GM23338 (cell line): ENCODE measurements around the gene EPSTI1. TPM values are rescaled to one million over a fixed set of nuclear protein-coding genes. Genes with fewer than 3 reads are reported as not detected.

Source experiments
- ATAC-seq: fragments of 200-7000 bp; cut with Tn5 transposase; 3 replicates; pipeline ENCODE4 v1.9.1; 2020
- DNase-seq: peaks from one replicate; pipeline ENCODE4 v3.0.0-alpha.2; 2015; ENCODE audit warnings: low spot score
- H2AFZ ChIP-seq: fragments of 200-600 bp; sonication (generic); 2 replicates; pipeline ENCODE4 v1.8.0; 2016; ENCODE audit warnings: antibody characterized with exemption, mild to moderate bottlenecking, moderate library complexity
- H3F3A ChIP-seq: fragments of 200-600 bp; sonication (generic); replicated peaks from 2 replicates; pipeline ENCODE4 v1.8.0; 2017; ENCODE audit warnings: antibody characterized with exemption, mixed run types, low read depth
- H3K27ac ChIP-seq: fragments of 200-600 bp; sonication (generic); 2 replicates; pipeline ENCODE4 v1.6.1; 2016; ENCODE audit warnings: low read depth
- H3K27me3 ChIP-seq: fragments of 200-600 bp; sonication (generic); 2 replicates; pipeline ENCODE4 v1.8.0; 2016; ENCODE audit warnings: mild to moderate bottlenecking, mixed run types, moderate library complexity; ENCODE audit not compliant: insufficient read depth
- H3K36me3 ChIP-seq: fragments of 200-600 bp; sonication (generic); 2 replicates; pipeline ENCODE4 v1.8.0; 2016; ENCODE audit warnings: mild to moderate bottlenecking; ENCODE audit not compliant: insufficient read depth
- H3K4me1 ChIP-seq: fragments of 200-600 bp; sonication (generic); 2 replicates; pipeline ENCODE4 v1.8.0; 2016; ENCODE audit warnings: mild to moderate bottlenecking, moderate library complexity; ENCODE audit not compliant: insufficient read depth
- H3K4me2 ChIP-seq: fragments of 200-600 bp; sonication (generic); 2 replicates; pipeline ENCODE4 v1.7.1; 2017; ENCODE audit warnings: mixed run types
- H3K4me3 ChIP-seq: fragments of 200-600 bp; sonication (generic); 2 replicates; pipeline ENCODE4 v1.6.1; 2016; ENCODE audit warnings: mixed run types
- H3K79me2 ChIP-seq: fragments of 200-600 bp; sonication (generic); replicated peaks from 2 replicates; pipeline ENCODE4 v1.8.0; 2017; ENCODE audit warnings: mild to moderate bottlenecking; ENCODE audit not compliant: insufficient read depth
- H3K9me2 ChIP-seq: fragments of 200-600 bp; sonication (generic); 2 replicates; pipeline ENCODE4 v1.8.0; 2017; ENCODE audit not compliant: insufficient read depth
- H4K20me1 ChIP-seq: fragments of 200-600 bp; sonication (generic); replicated peaks from 2 replicates; pipeline ENCODE4 v1.8.0; 2017; ENCODE audit warnings: mild to moderate bottlenecking; ENCODE audit not compliant: insufficient read depth
- H3K27ac Mint-ChIP-seq: 2 replicates; pipeline ENCODE4 v1.8.0; 2020; ENCODE audit warnings: inconsistent platforms, mild to moderate bottlenecking, moderate library complexity, mixed read lengths
- H3K27me3 Mint-ChIP-seq: 3 replicates; pipeline ENCODE4 v1.8.0; 2022; ENCODE audit warnings: low read depth, mild to moderate bottlenecking, moderate library complexity, mixed read lengths, inconsistent platforms; ENCODE audit not compliant: insufficient read depth, poor library complexity
- H3K36me3 Mint-ChIP-seq: 3 replicates; pipeline ENCODE4 v1.8.0; 2021; ENCODE audit warnings: low read depth, mild to moderate bottlenecking, inconsistent platforms, moderate library complexity, mixed read lengths
- H3K4me1 Mint-ChIP-seq: 3 replicates; pipeline ENCODE4 v1.8.0; 2020; ENCODE audit warnings: mild to moderate bottlenecking, inconsistent platforms, mixed read lengths
- H3K4me3 Mint-ChIP-seq: 3 replicates; pipeline ENCODE4 v1.8.0; 2021; ENCODE audit warnings: moderate library complexity, mild to moderate bottlenecking, inconsistent platforms, mixed read lengths
- H3K9me3 Mint-ChIP-seq: 3 replicates; pipeline ENCODE4 v1.8.0; 2020; ENCODE audit warnings: moderate library complexity, mild to moderate bottlenecking, inconsistent platforms, mixed read lengths
- CREB1 ChIP-seq: fragments of 250-450 bp; sonication (Bioruptor Pico); IDR thresholded peaks from 2 replicates; pipeline ENCODE4 v1.5.0; 2020; ENCODE audit warnings: low read depth, mild to moderate bottlenecking, moderate library complexity
- EZH2 ChIP-seq: fragments of 200-600 bp; sonication (generic); IDR thresholded peaks from one replicate; pipeline ENCODE4 v1.8.0; 2017; ENCODE audit warnings: antibody characterized with exemption, mild to moderate bottlenecking, low read depth; ENCODE audit not compliant: unreplicated experiment
- EZH2phosphoT487 ChIP-seq: fragments of 200-600 bp; sonication (generic); IDR thresholded peaks from one replicate; pipeline ENCODE4 v1.8.1; 2018; ENCODE audit warnings: antibody characterized with exemption; ENCODE audit not compliant: unreplicated experiment
- JUNB ChIP-seq: IDR thresholded peaks from one replicate; pipeline ENCODE4 v1.6.1; 2016; ENCODE audit warnings: antibody characterized with exemption; ENCODE audit not compliant: unreplicated experiment
- NANOG ChIP-seq: IDR thresholded peaks from 2 replicates; pipeline ENCODE4 v1.6.1; 2016; ENCODE audit warnings: antibody characterized with exemption, borderline replicate concordance
- POLR2AphosphoS5 ChIP-seq: IDR thresholded peaks from 2 replicates; pipeline ENCODE4 v1.6.1; 2016; ENCODE audit warnings: antibody characterized with exemption, low read depth
- STAT1 ChIP-seq: IDR thresholded peaks from one replicate; pipeline ENCODE4 v1.6.1; 2016; ENCODE audit warnings: antibody characterized with exemption; ENCODE audit not compliant: unreplicated experiment
- ZNF114 ChIP-seq: fragments of 250-450 bp; sonication (Bioruptor Pico); IDR thresholded peaks from 2 replicates; pipeline ENCODE4 v1.5.0; 2020; ENCODE audit warnings: mild to moderate bottlenecking, moderate library complexity
- ZNF331 ChIP-seq: fragments of 250-450 bp; sonication (Bioruptor Pico); IDR thresholded peaks from 2 replicates; pipeline ENCODE4 v1.5.0; 2020; ENCODE audit warnings: low read depth, mild to moderate bottlenecking, moderate library complexity
- polyA plus RNA-seq: library from polyadenylated mRNA; unstranded; fragments of >200 nt; fragmentation: Nextera tagmentation; extraction: Ambion mirVana; gene quantifications from 2 replicates; pipeline ENCODE4 v1.2.1, GENCODE V29; 2016
- total RNA-seq: library from RNA; depleted of rRNA; stranded (reverse); fragments of >200 nt; shearing (Covaris generic); gene quantifications from 2 replicates; pipeline ENCODE4 v1.2.3, GENCODE V29; 2014
- TF ChIP-seq, protein P1 (sequence below): IDR thresholded peaks from 2 replicates; pipeline ENCODE4 v1.6.1; 2016; ENCODE audit warnings: antibody characterized with exemption
- TF ChIP-seq, protein P2 (sequence below): IDR thresholded peaks from one replicate; pipeline ENCODE4 v1.6.1; 2018; ENCODE audit warnings: antibody characterized with exemption; ENCODE audit not compliant: unreplicated experiment
- TF ChIP-seq, protein P3 (sequence below): fragments of 250-450 bp; sonication (Bioruptor Pico); IDR thresholded peaks from 2 replicates; pipeline ENCODE4 v1.5.0; 2020; ENCODE audit warnings: mild to moderate bottlenecking, moderate library complexity
- TF ChIP-seq, protein P4 (sequence below), 2 experiments: fragments of 200-600 bp in 1 of 2; sonication (generic) in 1 of 2; conservative IDR thresholded peaks; 2 replicates each; pipeline versions ENCODE4 v1.5.1 to v1.6.1; 2016 to 2017; ENCODE audit warnings: antibody characterized with exemption in 2 of 2, low read depth in 2 of 2, mild to moderate bottlenecking in 2 of 2, moderate library complexity in 1 of 2

The EPSTI1 gene
- total and polyA plus RNA-seq, 2 experiments from 2014 or later, result 0.10 to 0.68 TPM

DNA sequence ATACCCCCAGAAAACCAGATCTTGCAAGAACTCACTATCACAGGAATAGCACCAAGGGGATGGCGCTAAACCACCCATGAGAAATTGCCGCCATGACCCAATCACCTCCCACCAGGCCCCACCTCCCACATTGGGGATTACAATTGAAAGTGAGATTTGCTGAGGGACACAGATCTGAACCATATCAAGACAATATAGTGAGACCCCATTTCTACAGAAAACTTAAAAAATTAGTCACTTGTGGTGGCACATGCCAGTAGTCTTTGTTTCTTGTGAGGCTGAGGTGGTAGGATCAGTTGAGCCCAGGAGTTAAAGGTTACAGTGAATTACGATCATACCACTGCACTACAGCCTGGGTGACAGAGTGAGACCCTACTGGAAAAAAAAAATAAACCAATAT is 41.0 kb upstream of the EPSTI1 start:
- H3K4me3 Mint-ChIP-seq, result no peak overlapping the region
- H3K27ac Mint-ChIP-seq, result no peak overlapping the region
- peaks cover 7% of the 10 kb centered on the region; the same call in 2 of the 3 replicates for H3K4me1 Mint-ChIP-seq
- Histone ChIP-seq H3K27ac (no peak overlapping the region), H3K79me2 (peaks cover 40% of the 10 kb centered on the region), H4K20me1 (0 out of 2 replicates have a peak, but pooled peaks cover 2% of the 10 kb centered on the region), H3K4me2 (no peak overlapping the region), H3K9me2 (no peaks in the 10 kb centered on the region), H3F3A (no peaks in the 10 kb centered on the region), H2AFZ (no peak overlapping the region), H3K4me3 (no peak overlapping the region), H3K4me1 (no peaks in the 10 kb centered on the region), H3K36me3 (no peaks in the 10 kb centered on the region), H3K27me3 (no peaks in the 10 kb centered on the region)
- H3K9me3 Mint-ChIP-seq, result no peaks in the 10 kb centered on the region
- ATAC-seq (no peak), DNase-seq (no peak)
- H3K36me3 Mint-ChIP-seq, result peaks cover 18% of the 10 kb centered on the region; the same call in 2 of the 3 replicates
- TF ChIP-seq NANOG (no peak), EZH2 (no peak), CREB1 (no peak), POLR2AphosphoS5 (no peak), ZNF114 (CRISPR knock-in tag) (no peak), EZH2phosphoT487 (no peak), STAT1 (no peak), JUNB (no peak), ZNF331 (CRISPR knock-in tag) (no peak)
- TF ChIP-seq, protein P1, sequence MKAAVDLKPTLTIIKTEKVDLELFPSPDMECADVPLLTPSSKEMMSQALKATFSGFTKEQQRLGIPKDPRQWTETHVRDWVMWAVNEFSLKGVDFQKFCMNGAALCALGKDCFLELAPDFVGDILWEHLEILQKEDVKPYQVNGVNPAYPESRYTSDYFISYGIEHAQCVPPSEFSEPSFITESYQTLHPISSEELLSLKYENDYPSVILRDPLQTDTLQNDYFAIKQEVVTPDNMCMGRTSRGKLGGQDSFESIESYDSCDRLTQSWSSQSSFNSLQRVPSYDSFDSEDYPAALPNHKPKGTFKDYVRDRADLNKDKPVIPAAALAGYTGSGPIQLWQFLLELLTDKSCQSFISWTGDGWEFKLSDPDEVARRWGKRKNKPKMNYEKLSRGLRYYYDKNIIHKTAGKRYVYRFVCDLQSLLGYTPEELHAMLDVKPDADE, result no peak
- TF ChIP-seq, protein P2, sequence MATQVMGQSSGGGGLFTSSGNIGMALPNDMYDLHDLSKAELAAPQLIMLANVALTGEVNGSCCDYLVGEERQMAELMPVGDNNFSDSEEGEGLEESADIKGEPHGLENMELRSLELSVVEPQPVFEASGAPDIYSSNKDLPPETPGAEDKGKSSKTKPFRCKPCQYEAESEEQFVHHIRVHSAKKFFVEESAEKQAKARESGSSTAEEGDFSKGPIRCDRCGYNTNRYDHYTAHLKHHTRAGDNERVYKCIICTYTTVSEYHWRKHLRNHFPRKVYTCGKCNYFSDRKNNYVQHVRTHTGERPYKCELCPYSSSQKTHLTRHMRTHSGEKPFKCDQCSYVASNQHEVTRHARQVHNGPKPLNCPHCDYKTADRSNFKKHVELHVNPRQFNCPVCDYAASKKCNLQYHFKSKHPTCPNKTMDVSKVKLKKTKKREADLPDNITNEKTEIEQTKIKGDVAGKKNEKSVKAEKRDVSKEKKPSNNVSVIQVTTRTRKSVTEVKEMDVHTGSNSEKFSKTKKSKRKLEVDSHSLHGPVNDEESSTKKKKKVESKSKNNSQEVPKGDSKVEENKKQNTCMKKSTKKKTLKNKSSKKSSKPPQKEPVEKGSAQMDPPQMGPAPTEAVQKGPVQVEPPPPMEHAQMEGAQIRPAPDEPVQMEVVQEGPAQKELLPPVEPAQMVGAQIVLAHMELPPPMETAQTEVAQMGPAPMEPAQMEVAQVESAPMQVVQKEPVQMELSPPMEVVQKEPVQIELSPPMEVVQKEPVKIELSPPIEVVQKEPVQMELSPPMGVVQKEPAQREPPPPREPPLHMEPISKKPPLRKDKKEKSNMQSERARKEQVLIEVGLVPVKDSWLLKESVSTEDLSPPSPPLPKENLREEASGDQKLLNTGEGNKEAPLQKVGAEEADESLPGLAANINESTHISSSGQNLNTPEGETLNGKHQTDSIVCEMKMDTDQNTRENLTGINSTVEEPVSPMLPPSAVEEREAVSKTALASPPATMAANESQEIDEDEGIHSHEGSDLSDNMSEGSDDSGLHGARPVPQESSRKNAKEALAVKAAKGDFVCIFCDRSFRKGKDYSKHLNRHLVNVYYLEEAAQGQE, result no peak
- TF ChIP-seq, protein P3, sequence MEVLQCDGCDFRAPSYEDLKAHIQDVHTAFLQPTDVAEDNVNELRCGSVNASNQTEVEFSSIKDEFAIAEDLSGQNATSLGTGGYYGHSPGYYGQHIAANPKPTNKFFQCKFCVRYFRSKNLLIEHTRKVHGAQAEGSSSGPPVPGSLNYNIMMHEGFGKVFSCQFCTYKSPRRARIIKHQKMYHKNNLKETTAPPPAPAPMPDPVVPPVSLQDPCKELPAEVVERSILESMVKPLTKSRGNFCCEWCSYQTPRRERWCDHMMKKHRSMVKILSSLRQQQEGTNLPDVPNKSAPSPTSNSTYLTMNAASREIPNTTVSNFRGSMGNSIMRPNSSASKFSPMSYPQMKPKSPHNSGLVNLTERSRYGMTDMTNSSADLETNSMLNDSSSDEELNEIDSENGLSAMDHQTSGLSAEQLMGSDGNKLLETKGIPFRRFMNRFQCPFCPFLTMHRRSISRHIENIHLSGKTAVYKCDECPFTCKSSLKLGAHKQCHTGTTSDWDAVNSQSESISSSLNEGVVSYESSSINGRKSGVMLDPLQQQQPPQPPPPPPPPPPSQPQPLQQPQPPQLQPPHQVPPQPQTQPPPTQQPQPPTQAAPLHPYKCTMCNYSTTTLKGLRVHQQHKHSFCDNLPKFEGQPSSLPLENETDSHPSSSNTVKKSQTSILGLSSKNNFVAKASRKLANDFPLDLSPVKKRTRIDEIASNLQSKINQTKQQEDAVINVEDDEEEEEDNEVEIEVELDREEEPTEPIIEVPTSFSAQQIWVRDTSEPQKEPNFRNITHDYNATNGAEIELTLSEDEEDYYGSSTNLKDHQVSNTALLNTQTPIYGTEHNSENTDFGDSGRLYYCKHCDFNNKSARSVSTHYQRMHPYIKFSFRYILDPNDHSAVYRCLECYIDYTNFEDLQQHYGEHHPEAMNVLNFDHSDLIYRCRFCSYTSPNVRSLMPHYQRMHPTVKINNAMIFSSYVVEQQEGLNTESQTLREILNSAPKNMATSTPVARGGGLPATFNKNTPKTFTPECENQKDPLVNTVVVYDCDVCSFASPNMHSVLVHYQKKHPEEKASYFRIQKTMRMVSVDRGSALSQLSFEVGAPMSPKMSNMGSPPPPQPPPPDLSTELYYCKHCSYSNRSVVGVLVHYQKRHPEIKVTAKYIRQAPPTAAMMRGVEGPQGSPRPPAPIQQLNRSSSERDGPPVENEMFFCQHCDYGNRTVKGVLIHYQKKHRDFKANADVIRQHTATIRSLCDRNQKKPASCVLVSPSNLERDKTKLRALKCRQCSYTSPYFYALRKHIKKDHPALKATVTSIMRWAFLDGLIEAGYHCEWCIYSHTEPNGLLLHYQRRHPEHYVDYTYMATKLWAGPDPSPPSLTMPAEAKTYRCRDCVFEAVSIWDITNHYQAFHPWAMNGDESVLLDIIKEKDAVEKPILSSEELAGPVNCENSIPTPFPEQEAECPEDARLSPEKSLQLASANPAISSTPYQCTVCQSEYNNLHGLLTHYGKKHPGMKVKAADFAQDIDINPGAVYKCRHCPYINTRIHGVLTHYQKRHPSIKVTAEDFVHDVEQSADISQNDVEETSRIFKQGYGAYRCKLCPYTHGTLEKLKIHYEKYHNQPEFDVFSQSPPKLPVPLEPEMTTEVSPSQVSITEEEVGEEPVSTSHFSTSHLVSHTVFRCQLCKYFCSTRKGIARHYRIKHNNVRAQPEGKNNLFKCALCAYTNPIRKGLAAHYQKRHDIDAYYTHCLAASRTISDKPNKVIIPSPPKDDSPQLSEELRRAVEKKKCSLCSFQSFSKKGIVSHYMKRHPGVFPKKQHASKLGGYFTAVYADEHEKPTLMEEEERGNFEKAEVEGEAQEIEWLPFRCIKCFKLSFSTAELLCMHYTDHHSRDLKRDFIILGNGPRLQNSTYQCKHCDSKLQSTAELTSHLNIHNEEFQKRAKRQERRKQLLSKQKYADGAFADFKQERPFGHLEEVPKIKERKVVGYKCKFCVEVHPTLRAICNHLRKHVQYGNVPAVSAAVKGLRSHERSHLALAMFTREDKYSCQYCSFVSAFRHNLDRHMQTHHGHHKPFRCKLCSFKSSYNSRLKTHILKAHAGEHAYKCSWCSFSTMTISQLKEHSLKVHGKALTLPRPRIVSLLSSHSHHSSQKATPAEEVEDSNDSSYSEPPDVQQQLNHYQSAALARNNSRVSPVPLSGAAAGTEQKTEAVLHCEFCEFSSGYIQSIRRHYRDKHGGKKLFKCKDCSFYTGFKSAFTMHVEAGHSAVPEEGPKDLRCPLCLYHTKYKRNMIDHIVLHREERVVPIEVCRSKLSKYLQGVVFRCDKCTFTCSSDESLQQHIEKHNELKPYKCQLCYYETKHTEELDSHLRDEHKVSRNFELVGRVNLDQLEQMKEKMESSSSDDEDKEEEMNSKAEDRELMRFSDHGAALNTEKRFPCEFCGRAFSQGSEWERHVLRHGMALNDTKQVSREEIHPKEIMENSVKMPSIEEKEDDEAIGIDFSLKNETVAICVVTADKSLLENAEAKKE (CRISPR knock-in tag), result no peak
- TF ChIP-seq, protein P4, sequence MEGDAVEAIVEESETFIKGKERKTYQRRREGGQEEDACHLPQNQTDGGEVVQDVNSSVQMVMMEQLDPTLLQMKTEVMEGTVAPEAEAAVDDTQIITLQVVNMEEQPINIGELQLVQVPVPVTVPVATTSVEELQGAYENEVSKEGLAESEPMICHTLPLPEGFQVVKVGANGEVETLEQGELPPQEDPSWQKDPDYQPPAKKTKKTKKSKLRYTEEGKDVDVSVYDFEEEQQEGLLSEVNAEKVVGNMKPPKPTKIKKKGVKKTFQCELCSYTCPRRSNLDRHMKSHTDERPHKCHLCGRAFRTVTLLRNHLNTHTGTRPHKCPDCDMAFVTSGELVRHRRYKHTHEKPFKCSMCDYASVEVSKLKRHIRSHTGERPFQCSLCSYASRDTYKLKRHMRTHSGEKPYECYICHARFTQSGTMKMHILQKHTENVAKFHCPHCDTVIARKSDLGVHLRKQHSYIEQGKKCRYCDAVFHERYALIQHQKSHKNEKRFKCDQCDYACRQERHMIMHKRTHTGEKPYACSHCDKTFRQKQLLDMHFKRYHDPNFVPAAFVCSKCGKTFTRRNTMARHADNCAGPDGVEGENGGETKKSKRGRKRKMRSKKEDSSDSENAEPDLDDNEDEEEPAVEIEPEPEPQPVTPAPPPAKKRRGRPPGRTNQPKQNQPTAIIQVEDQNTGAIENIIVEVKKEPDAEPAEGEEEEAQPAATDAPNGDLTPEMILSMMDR (conservative IDR thresholded peaks at IDR 0.05; ENCODE audit: low read depth in 2 of 2), result no peak
- H3K27me3 Mint-ChIP-seq, result no peaks in the 10 kb centered on the region
